MM.1S (cell line): ENCODE results near the gene HNF1A.

ENCODE experiments used
- DNase-seq: peaks from one replicate; pipeline ENCODE4 v3.0.0-alpha.2; 2015
- H2AFZ ChIP-seq: fragments of 300-600 bp; sonication (generic); 2 replicates; pipeline ENCODE4 v1.6.0; 2016; ENCODE audit warnings: antibody characterized with exemption, low read length
- H3F3A ChIP-seq: fragments of 300-600 bp; sonication (generic); 2 replicates; pipeline ENCODE4 v1.6.1; 2016; ENCODE audit warnings: mild to moderate bottlenecking, antibody characterized with exemption, low read length, moderate library complexity, mixed read lengths; ENCODE audit not compliant: insufficient read depth
- H3K27ac ChIP-seq: fragments of 300-600 bp; sonication (generic); 2 replicates; pipeline ENCODE4 v1.5.1; 2016; ENCODE audit warnings: mild to moderate bottlenecking, low read length
- H3K27me3 ChIP-seq: fragments of 300-600 bp; sonication (generic); replicated peaks from 2 replicates; pipeline ENCODE4 v1.6.0; 2016; ENCODE audit warnings: low read length; ENCODE audit not compliant: insufficient read depth
- H3K36me3 ChIP-seq: fragments of 300-600 bp; sonication (generic); replicated peaks from 2 replicates; pipeline ENCODE4 v1.6.1; 2016; ENCODE audit warnings: mild to moderate bottlenecking, low read length, mixed read lengths; ENCODE audit not compliant: insufficient read depth
- H3K4me1 ChIP-seq: fragments of 300-600 bp; sonication (generic); 2 replicates; pipeline ENCODE4 v1.6.1; 2016; ENCODE audit warnings: low read length, mixed read lengths
- H3K4me2 ChIP-seq: fragments of 300-600 bp; sonication (generic); 2 replicates; pipeline ENCODE4 v1.6.0; 2016; ENCODE audit warnings: low read depth, low read length
- H3K4me3 ChIP-seq: fragments of 300-600 bp; sonication (generic); 2 replicates; pipeline ENCODE4 v1.5.1; 2016; ENCODE audit warnings: low read length, mixed read lengths
- H3K79me2 ChIP-seq: fragments of 300-600 bp; sonication (generic); 2 replicates; pipeline ENCODE4 v1.6.1; 2016; ENCODE audit warnings: mixed run types, low read length, mixed read lengths
- H3K9ac ChIP-seq: fragments of 300-600 bp; sonication (generic); 2 replicates; pipeline ENCODE4 v1.6.1; 2016; ENCODE audit warnings: low read length, mixed read lengths
- H3K9me2 ChIP-seq: fragments of 300-600 bp; sonication (generic); replicated peaks from 2 replicates; pipeline ENCODE4 v1.6.1; 2016; ENCODE audit warnings: mild to moderate bottlenecking, low read length, mixed read lengths; ENCODE audit not compliant: insufficient read depth
- H3K9me3 ChIP-seq: fragments of 300-600 bp; sonication (generic); replicated peaks from 2 replicates; pipeline ENCODE4 v1.6.1; 2016; ENCODE audit warnings: mild to moderate bottlenecking, low read length, mixed read lengths; ENCODE audit not compliant: insufficient read depth
- H4K20me1 ChIP-seq: fragments of 300-600 bp; sonication (generic); 2 replicates; pipeline ENCODE4 v1.6.1; 2016; ENCODE audit warnings: mild to moderate bottlenecking, low read length, moderate library complexity, mixed read lengths; ENCODE audit not compliant: insufficient read depth
- CTCF ChIP-seq: fragments of 300-600 bp; sonication (generic); IDR thresholded peaks from 2 replicates; pipeline ENCODE4 v1.5.1; 2016; ENCODE audit warnings: antibody characterized with exemption, low read length, mixed read lengths
- EZH2 ChIP-seq: fragments of 300-600 bp; sonication (generic); optimal IDR thresholded peaks from 2 replicates; pipeline ENCODE3; 2017; ENCODE audit warnings: low read depth, mild to moderate bottlenecking, antibody characterized with exemption, low read length, mixed read lengths
- EZH2phosphoT487 ChIP-seq: fragments of 300-600 bp; sonication (generic); IDR thresholded peaks from 2 replicates; pipeline ENCODE4 v1.6.1; 2018; ENCODE audit warnings: antibody characterized with exemption, low read length

Gene HNF1A

GRCh38 chr12:120955232-120955631, 23.1 kb upstream of the HNF1A start:
- H3F3A ChIP-seq, result no peaks in the 10 kb centered on the region
- no peaks in the 10 kb centered on the region for H4K20me1 ChIP-seq
- H3K9me2 ChIP-seq, result no peaks in the 10 kb centered on the region
- H3K4me3 ChIP-seq, result no peak overlapping the region
- DNase-seq, result no peak
- H3K79me2 ChIP-seq, result no peaks in the 10 kb centered on the region
- H3K27ac ChIP-seq, result no peak overlapping the region
- H3K4me2 ChIP-seq, result no peak overlapping the region
- no peaks in the 10 kb centered on the region for H3K36me3 ChIP-seq
- H3K9me3 ChIP-seq, result no peaks in the 10 kb centered on the region
- H3K27me3 ChIP-seq, result no peaks in the 10 kb centered on the region
- H3K9ac ChIP-seq, result no peak overlapping the region
- H3K4me1 ChIP-seq, result no peaks in the 10 kb centered on the region
- TF ChIP-seq CTCF, result no peak
- TF ChIP-seq EZH2, result no peak
- TF ChIP-seq EZH2phosphoT487, result no peak
- H2AFZ ChIP-seq, result no peak overlapping the region

GRCh38 chr12:120956579-120957300, 21.6 kb upstream of the HNF1A start:
- Histone ChIP-seq H3K9me3 (no peaks in the 10 kb centered on the region), H4K20me1 (no peaks in the 10 kb centered on the region), H3F3A (no peaks in the 10 kb centered on the region), H3K4me1 (no peaks in the 10 kb centered on the region), H3K27ac (no peak overlapping the region), H3K36me3 (no peaks in the 10 kb centered on the region), H3K27me3 (no peaks in the 10 kb centered on the region), H3K9me2 (no peaks in the 10 kb centered on the region), H3K9ac (no peak overlapping the region), H2AFZ (no peak overlapping the region), H3K79me2 (no peaks in the 10 kb centered on the region), H3K4me3 (no peak overlapping the region), H3K4me2 (no peak overlapping the region)
- no peak for DNase-seq
- no peak for TF ChIP-seq EZH2phosphoT487
- no peak for TF ChIP-seq CTCF
- TF ChIP-seq EZH2, result no peak

- Histone ChIP-seq H3K9me2 (no peaks in the 10 kb centered on the region), H3K36me3 (no peaks in the 10 kb centered on the region), H3F3A (no peaks in the 10 kb centered on the region), H3K4me1 (no peaks in the 10 kb centered on the region), H3K27me3 (no peaks in the 10 kb centered on the region), H3K4me2 (no peak overlapping the region), H3K4me3 (no peak overlapping the region), H3K79me2 (no peaks in the 10 kb centered on the region), H2AFZ (no peak overlapping the region), H3K9me3 (no peaks in the 10 kb centered on the region), H3K27ac (no peak overlapping the region), H3K9ac (no peak overlapping the region), H4K20me1 (no peaks in the 10 kb centered on the region)
- TF ChIP-seq EZH2, result no peak
- TF ChIP-seq CTCF, result no peak
- no peak for DNase-seq
These were observed 19.0 kb upstream of the HNF1A start for GRCh38 chr12:120959111-120959878.
